Fibroblast of the aortic adventitia (primary cell): ENCODE results near the gene LRRC49. TPM values are rescaled to one million over a fixed set of nuclear protein-coding genes. Genes with fewer than 3 reads are reported as not detected.
A peak's percentile ranks its signal among the peaks of the same experiment; 100 is the strongest.

Experiments used
- DNase-seq: peaks from one replicate; pipeline ENCODE4 v3.0.0-alpha.2; 2010; ENCODE audit warnings: low read depth
- H3K4me3 ChIP-seq: 2 replicates; pipeline ENCODE4 v1.5.1; 2011; ENCODE audit warnings: low read depth, mild to moderate bottlenecking, control low read depth, low read length, moderate library complexity
- CTCF ChIP-seq: IDR thresholded peaks from 2 replicates; pipeline ENCODE4 v1.5.1; 2011; ENCODE audit warnings: mild to moderate bottlenecking, low read length, control low read depth, inconsistent platforms; ENCODE audit not compliant: insufficient read depth
- total RNA-seq: library from RNA; depleted of rRNA; stranded (reverse); fragments of >200 nt; gene quantifications from 2 replicates; pipeline ENCODE4 v1.2.3, GENCODE V29; 2012; ENCODE audit warnings: low replicate concordance

Gene LRRC49
- total RNA-seq, 1 donor, result 25.2 TPM

- H3K4me3 ChIP-seq, result no peak overlapping the region
- no peak for TF ChIP-seq CTCF
- DNase-seq, result peak; percentile 93
Observed at GRCh38 chr15:71051539-71051938, 158.9 kb downstream of the LRRC49 start.

GRCh38 chr15:71052356-71052755 lies 159.7 kb downstream of the LRRC49 start:
- H3K4me3 ChIP-seq, result no peak overlapping the region
- peak; percentile 78 for DNase-seq
- no peak for TF ChIP-seq CTCF

GRCh38 chr15:71054286-71054952 lies 161.8 kb downstream of the LRRC49 start:
- TF ChIP-seq CTCF, result no peak
- peak; percentile 57 for DNase-seq

GRCh38 chr15:71055461-71055860 lies 162.8 kb downstream of the LRRC49 start:
- no peak overlapping the region for H3K4me3 ChIP-seq
- DNase-seq, result peak; percentile 55
- no peak for TF ChIP-seq CTCF

More at GRCh38 chr15:71054286-71054952, 161.8 kb downstream of the LRRC49 start:
- H3K4me3 ChIP-seq, result no peak overlapping the region

- no peak for TF ChIP-seq CTCF
- no peak overlapping the region for H3K4me3 ChIP-seq
- DNase-seq, result no peak
Observed at GRCh38 chr15:71056111-71056510, 163.5 kb downstream of the LRRC49 start.

- DNase-seq, result no peak
- H3K4me3 ChIP-seq, result no peak overlapping the region
- no peak for TF ChIP-seq CTCF
Observed at GRCh38 chr15:71057143-71057542, 164.5 kb downstream of the LRRC49 start.

- H3K4me3 ChIP-seq, result no peak overlapping the region
- no peak for TF ChIP-seq CTCF
- no peak for DNase-seq
Observed at GRCh38 chr15:71057581-71057980, 165.0 kb downstream of the LRRC49 start.
